H9 (cell line): Measurements from ENCODE around the gene CCL21. TPM values are rescaled to one million over a fixed set of nuclear protein-coding genes. Genes with fewer than 3 reads are reported as not detected.

Experiments
- DNase-seq: peaks from one replicate; pipeline ENCODE4 v3.0.0-alpha.2; 2017
- H2AFZ ChIP-seq: one replicate; pipeline ENCODE4 v1.6.1; 2013; ENCODE audit warnings: mild to moderate bottlenecking, low read length, control low read depth, moderate library complexity
- H2AK5ac ChIP-seq: 2 replicates; pipeline ENCODE4 v1.6.1; 2013; ENCODE audit warnings: low read length, control low read depth, mixed read lengths; ENCODE audit not compliant: insufficient read length
- H2BK120ac ChIP-seq: one replicate; pipeline ENCODE4 v1.6.1; 2013; ENCODE audit warnings: low read depth, mild to moderate bottlenecking, low read length, control low read depth, inconsistent platforms; ENCODE audit not compliant: poor library complexity, severe bottlenecking
- H2BK12ac ChIP-seq: 2 replicates; pipeline ENCODE4 v1.6.1; 2013; ENCODE audit warnings: low read length, control low read depth, mixed read lengths, low read depth; ENCODE audit not compliant: insufficient read length
- H2BK15ac ChIP-seq: 2 replicates; pipeline ENCODE4 v1.6.1; 2013; ENCODE audit warnings: low read depth, low read length, control low read depth
- H2BK20ac ChIP-seq: one replicate; pipeline ENCODE4 v1.6.1; 2013; ENCODE audit warnings: low read depth, mild to moderate bottlenecking, low read length, control low read depth, inconsistent platforms; ENCODE audit not compliant: poor library complexity, severe bottlenecking
- H2BK5ac ChIP-seq: 2 replicates; pipeline ENCODE4 v1.6.1; 2013; ENCODE audit warnings: low read length, control low read depth, mixed read lengths; ENCODE audit not compliant: insufficient read length
- H3K14ac ChIP-seq: 2 replicates; pipeline ENCODE4 v1.6.1; 2013; ENCODE audit warnings: low read length, control low read depth; ENCODE audit not compliant: insufficient read depth
- H3K18ac ChIP-seq: 2 replicates; pipeline ENCODE4 v1.6.1; 2013; ENCODE audit warnings: low read depth, mild to moderate bottlenecking, mixed read lengths, low read length, control low read depth; ENCODE audit not compliant: insufficient read length
- H3K23ac ChIP-seq: 2 replicates; pipeline ENCODE4 v1.6.1; 2013; ENCODE audit warnings: low read length, control low read depth, mixed read lengths, low read depth; ENCODE audit not compliant: insufficient read length
- H3K23me2 ChIP-seq: 2 replicates; pipeline ENCODE4 v1.6.1; 2013; ENCODE audit warnings: low read depth, mild to moderate bottlenecking, mixed read lengths, low read length, control low read depth; ENCODE audit not compliant: insufficient read length, poor library complexity, severe bottlenecking
- H3K27ac ChIP-seq: 2 replicates; pipeline ENCODE4 v1.5.1; 2013; ENCODE audit warnings: low read length, control low read depth, mixed read lengths, low read depth; ENCODE audit not compliant: insufficient read length
- H3K27me3 ChIP-seq: 2 replicates; pipeline ENCODE4 v1.6.1; 2013; ENCODE audit warnings: low read length, control low read depth, inconsistent platforms; ENCODE audit not compliant: insufficient read depth
- H3K4ac ChIP-seq: 2 replicates; pipeline ENCODE4 v1.6.1; 2013; ENCODE audit warnings: low read depth, mild to moderate bottlenecking, control low read depth, inconsistent platforms, low read length, moderate library complexity
- H3K4me1 ChIP-seq: 2 replicates; pipeline ENCODE4 v1.6.1; 2013; ENCODE audit warnings: low read length, control low read depth, inconsistent platforms; ENCODE audit not compliant: insufficient read depth
- H3K4me2 ChIP-seq: 2 replicates; pipeline ENCODE4 v1.6.1; 2013; ENCODE audit warnings: low read length, control low read depth, mixed read lengths; ENCODE audit not compliant: insufficient read length, insufficient read depth
- H3K56ac ChIP-seq: 2 replicates; pipeline ENCODE4 v1.6.1; 2013; ENCODE audit warnings: low read depth, mild to moderate bottlenecking, mixed read lengths, low read length, control low read depth; ENCODE audit not compliant: insufficient read length
- H3K79me1 ChIP-seq: 2 replicates; pipeline ENCODE4 v1.6.1; 2013; ENCODE audit warnings: low read depth, mild to moderate bottlenecking, moderate library complexity, low read length, control low read depth, inconsistent platforms; ENCODE audit not compliant: insufficient read depth, poor library complexity, severe bottlenecking
- H3K79me2 ChIP-seq: 2 replicates; pipeline ENCODE4 v1.6.1; 2013; ENCODE audit warnings: low read length, control low read depth, inconsistent platforms; ENCODE audit not compliant: insufficient read depth
- H3K9ac ChIP-seq: 2 replicates; pipeline ENCODE4 v1.6.1; 2013; ENCODE audit warnings: low read length, control low read depth, mixed read lengths; ENCODE audit not compliant: insufficient read length; ENCODE audit errors: extremely low read depth
- H3K9me3 ChIP-seq: one replicate; pipeline ENCODE4 v1.6.1; 2013; ENCODE audit warnings: low read depth, low read length, inconsistent platforms; ENCODE audit not compliant: control insufficient read depth
- H3T11ph ChIP-seq: one replicate; pipeline ENCODE4 v1.6.1; 2013; ENCODE audit warnings: mild to moderate bottlenecking, low read length, control low read depth, inconsistent platforms
- H4K20me1 ChIP-seq: one replicate; pipeline ENCODE4 v1.6.1; 2013; ENCODE audit not compliant: control insufficient read depth, insufficient read length, insufficient read depth
- H4K5ac ChIP-seq: 2 replicates; pipeline ENCODE4 v1.6.1; 2013; ENCODE audit warnings: low read depth, mild to moderate bottlenecking, mixed read lengths, low read length, control low read depth; ENCODE audit not compliant: insufficient read length
- H4K8ac ChIP-seq: replicated peaks from 2 replicates; pipeline ENCODE4 v1.6.1; 2013; ENCODE audit warnings: low read length, control low read depth, mixed read lengths, low read depth; ENCODE audit not compliant: insufficient read length
- H4K91ac ChIP-seq: 2 replicates; pipeline ENCODE4 v1.6.1; 2013; ENCODE audit warnings: low read depth, mild to moderate bottlenecking, moderate library complexity, mixed read lengths, low read length, control low read depth; ENCODE audit not compliant: insufficient read length
- H3K27ac Mint-ChIP-seq, 3 experiments: 2 replicates in 2 of 3; 3 replicates in 1 of 3; pipeline ENCODE4 v1.8.0; 2020 to 2021; ENCODE audit warnings: mixed read lengths in 3 of 3, mild to moderate bottlenecking in 1 of 3, moderate library complexity in 1 of 3
- H3K27me3 Mint-ChIP-seq: 2 replicates; pipeline ENCODE4 v1.8.0; 2021; ENCODE audit warnings: low read depth, mild to moderate bottlenecking, moderate library complexity, mixed read lengths
- H3K36me3 Mint-ChIP-seq, 3 experiments: 2 replicates in 2 of 3; 3 replicates in 1 of 3; pipeline ENCODE4 v1.8.0; 2020 to 2021; ENCODE audit warnings: low read depth in 3 of 3, mixed read lengths in 3 of 3; ENCODE audit not compliant: insufficient read depth in 1 of 3
- H3K4me1 Mint-ChIP-seq, 2 experiments: 2 replicates each; pipeline ENCODE4 v1.8.0; 2020; ENCODE audit warnings: mixed read lengths in 2 of 2
- H3K4me3 Mint-ChIP-seq, 2 experiments: 2 replicates in 1 of 2; 3 replicates in 1 of 2; pipeline ENCODE4 v1.8.0; 2020 to 2021; ENCODE audit warnings: mild to moderate bottlenecking in 2 of 2, mixed read lengths in 2 of 2, moderate library complexity in 1 of 2
- H3K9me3 Mint-ChIP-seq, 2 experiments: 2 replicates in 1 of 2; 3 replicates in 1 of 2; pipeline ENCODE4 v1.8.0; 2020; ENCODE audit warnings: mild to moderate bottlenecking in 2 of 2, mixed read lengths in 2 of 2, moderate library complexity in 1 of 2
- CTCF ChIP-seq: fragments of 200-600 bp; sonication (generic); conservative IDR thresholded peaks from 3 replicates; pipeline ENCODE4 v1.8.0; 2021; ENCODE audit warnings: antibody characterized with exemption, mild to moderate bottlenecking
- WGBS: extraction: QIAGEN DNeasy Blood & Tissue Kit; methylation state at CpG from one replicate; pipeline ENCODE4 v1.1.7; 2013; ENCODE audit warnings: missing lambda C conversion rate, low lambda C conversion rate, mixed read lengths; ENCODE audit not compliant: insufficient read length; ENCODE audit errors: extremely low coverage; 5-methylcytosine and 5-hydroxymethylcytosine counted together
- total RNA-seq: library from RNA; stranded (reverse); gene quantifications from 2 replicates; pipeline ENCODE4 v1.2.1, GENCODE V29; 2021

Gene CCL21
- total RNA-seq, 1 experiment from 2014 or later: not detected

GRCh38 chr9:34665381-34666250 lies 44.3 kb downstream of the CCL21 start:
- Histone ChIP-seq H3K4ac (no peak overlapping the region; the same call in 1 of the 2 replicates), H2BK12ac (no peak overlapping the region), H3K4me1 (no peaks in the 10 kb centered on the region), H3K4me2 (peak overlapping the region; percentile 54), H4K91ac (no peak overlapping the region), H2BK15ac (no peak overlapping the region), H3K27ac (no peak overlapping the region), H3T11ph (no peak overlapping the region), H3K27me3 (no peaks in the 10 kb centered on the region), H3K23me2 (peaks cover 13% of the 10 kb centered on the region), H3K9ac (peak overlapping the region; percentile 69), H2AFZ (no peak overlapping the region), H2BK5ac (no peak overlapping the region), H3K14ac (peak overlapping the region; percentile 83), H3K18ac (peak overlapping the region; percentile 71), H4K8ac (no peak overlapping the region), H2AK5ac (no peak overlapping the region), H3K56ac (no peak overlapping the region), H2BK120ac (no peak overlapping the region), H4K20me1 (no peaks in the 10 kb centered on the region), H3K9me3 (no peaks in the 10 kb centered on the region), H3K79me1 (no peaks in the 10 kb centered on the region), H4K5ac (no peak overlapping the region), H3K79me2 (no peaks in the 10 kb centered on the region), H2BK20ac (no peak overlapping the region), H3K23ac (no peak overlapping the region)
- Mint-ChIP-seq H3K36me3 (peaks cover 24 to 27% (median 24%) of the 10 kb centered on the region in 3 experiments), H3K9me3 (peaks cover 10 to 13% of the 10 kb centered on the region in 2 experiments), H3K4me1 (peaks cover 7 to 8% of the 10 kb centered on the region in 2 experiments), H3K27ac (peak overlapping the region; percentile 95 to 99 (median 98); a peak in 6 of 7 replicates), H3K27me3 (peaks cover 10% of the 10 kb centered on the region), H3K4me3 (peak overlapping the region; percentile 88 to 92)
- WGBS: no CpG with 5 or more reads among the region's 55 CpGs
- DNase-seq: peak; percentile 95
- TF ChIP-seq CTCF: no peak
